Measurements from ENCODE around the gene KCNAB1. TPM values are rescaled to one million over a fixed set of nuclear protein-coding genes. Genes with fewer than 3 reads are reported as not detected.

The KCNAB1 gene
- total RNA-seq, 4 donors from 2014 or later: 0.38 to 1.5 (median 0.49) TPM

DNA sequence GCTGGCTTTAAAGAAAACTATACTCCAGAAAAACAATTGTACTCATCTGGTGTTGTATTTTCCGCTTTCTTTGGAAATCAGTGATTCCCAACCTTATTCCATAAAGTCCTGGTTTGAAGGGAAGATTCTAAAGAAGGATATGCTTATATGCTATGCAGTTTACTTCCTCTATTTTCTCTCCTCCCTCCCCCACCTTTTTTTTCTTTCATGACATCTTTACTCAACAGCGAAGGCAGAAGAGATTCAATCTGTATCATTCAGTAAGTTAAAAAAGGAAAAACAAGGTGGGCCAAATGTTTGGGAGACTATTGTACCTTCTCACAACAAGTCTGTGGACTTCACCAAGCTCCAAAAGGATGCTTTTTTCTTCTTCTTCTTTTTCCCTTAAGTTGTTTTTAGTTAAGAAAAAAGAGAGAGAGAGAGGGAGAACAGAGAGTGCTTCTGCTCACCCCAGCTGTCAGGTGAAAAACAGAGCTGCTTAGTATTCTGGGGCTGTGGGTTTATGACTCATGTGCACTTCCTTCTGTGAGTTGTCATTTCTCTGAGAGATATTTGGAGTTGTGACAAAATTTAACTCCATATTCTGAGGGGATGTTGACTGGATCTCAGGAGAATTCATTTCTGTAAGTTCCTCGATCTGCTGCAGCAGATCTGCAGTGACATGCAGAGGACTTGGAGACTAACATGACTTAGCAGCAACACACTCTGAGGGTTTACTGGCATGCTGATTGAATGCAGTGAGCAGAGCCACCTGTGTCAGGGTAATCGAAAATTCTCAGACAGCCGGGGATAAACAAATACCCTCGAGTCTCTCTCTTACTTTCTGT lies 363.8 kb downstream of the KCNAB1 start:
- TF ChIP-seq POLR2AphosphoS5 (IDR thresholded peaks at IDR 0.05) (no peak), EP300 (IDR thresholded peaks at IDR 0.05) (no peak), POLR2A (IDR thresholded peaks at IDR 0.05) (no peak)
- TF ChIP-seq, protein P1, sequence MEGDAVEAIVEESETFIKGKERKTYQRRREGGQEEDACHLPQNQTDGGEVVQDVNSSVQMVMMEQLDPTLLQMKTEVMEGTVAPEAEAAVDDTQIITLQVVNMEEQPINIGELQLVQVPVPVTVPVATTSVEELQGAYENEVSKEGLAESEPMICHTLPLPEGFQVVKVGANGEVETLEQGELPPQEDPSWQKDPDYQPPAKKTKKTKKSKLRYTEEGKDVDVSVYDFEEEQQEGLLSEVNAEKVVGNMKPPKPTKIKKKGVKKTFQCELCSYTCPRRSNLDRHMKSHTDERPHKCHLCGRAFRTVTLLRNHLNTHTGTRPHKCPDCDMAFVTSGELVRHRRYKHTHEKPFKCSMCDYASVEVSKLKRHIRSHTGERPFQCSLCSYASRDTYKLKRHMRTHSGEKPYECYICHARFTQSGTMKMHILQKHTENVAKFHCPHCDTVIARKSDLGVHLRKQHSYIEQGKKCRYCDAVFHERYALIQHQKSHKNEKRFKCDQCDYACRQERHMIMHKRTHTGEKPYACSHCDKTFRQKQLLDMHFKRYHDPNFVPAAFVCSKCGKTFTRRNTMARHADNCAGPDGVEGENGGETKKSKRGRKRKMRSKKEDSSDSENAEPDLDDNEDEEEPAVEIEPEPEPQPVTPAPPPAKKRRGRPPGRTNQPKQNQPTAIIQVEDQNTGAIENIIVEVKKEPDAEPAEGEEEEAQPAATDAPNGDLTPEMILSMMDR (IDR thresholded peaks at IDR 0.05): no peak
- H3K27me3 ChIP-seq: no peaks in the 10 kb centered on the region
- H3K36me3 ChIP-seq: no peaks in the 10 kb centered on the region
- no peak overlapping the region for H3K4me3 ChIP-seq
- peaks cover 17% of the 10 kb centered on the region for H3K4me1 ChIP-seq
- DNase-seq (ENCODE audit: low spot score in 2 of 2): no peak
- H3K9me3 ChIP-seq: no peaks in the 10 kb centered on the region
- H3K27ac ChIP-seq: peak overlapping the region; percentile 54
- WGBS: 29% methylated on average over 6 of the region's 6 CpGs

DNA sequence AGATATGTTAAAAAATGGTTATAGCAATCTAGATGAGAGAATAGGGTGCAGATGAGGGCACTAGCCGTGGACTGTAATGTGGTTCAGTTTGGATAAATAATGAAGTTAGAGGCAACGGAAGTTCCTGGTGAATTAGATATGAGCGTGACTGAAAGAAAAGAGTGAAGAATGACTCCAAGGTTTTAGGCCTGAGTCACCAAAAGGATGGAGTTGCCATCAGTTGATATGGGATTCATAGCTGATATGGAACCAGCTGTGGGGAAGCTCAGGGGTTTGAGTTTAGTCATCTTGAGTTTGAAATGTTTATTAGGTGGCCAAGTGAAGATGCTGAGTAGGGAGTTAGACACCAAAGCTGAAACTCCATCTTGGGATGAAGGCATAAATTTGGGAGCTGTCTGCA lies 368.4 kb downstream of the KCNAB1 start:
- H3K9me3 ChIP-seq: no peaks in the 10 kb centered on the region
- over 99% methylated on average over 3 of the region's 3 CpGs for WGBS
- no peaks in the 10 kb centered on the region for H3K36me3 ChIP-seq
- TF ChIP-seq POLR2AphosphoS5 (IDR thresholded peaks at IDR 0.05): no peak
- no peak for TF ChIP-seq POLR2A (IDR thresholded peaks at IDR 0.05)
- TF ChIP-seq, protein P1 (IDR thresholded peaks at IDR 0.05): no peak
- no peak for TF ChIP-seq EP300 (IDR thresholded peaks at IDR 0.05)
- DNase-seq (ENCODE audit: low spot score in 2 of 2): no peak
- H3K4me3 ChIP-seq: no peak overlapping the region
- H3K4me1 ChIP-seq: peaks cover 11% of the 10 kb centered on the region
- no peaks in the 10 kb centered on the region for H3K27me3 ChIP-seq
- H3K27ac ChIP-seq: no peak overlapping the region

DNA sequence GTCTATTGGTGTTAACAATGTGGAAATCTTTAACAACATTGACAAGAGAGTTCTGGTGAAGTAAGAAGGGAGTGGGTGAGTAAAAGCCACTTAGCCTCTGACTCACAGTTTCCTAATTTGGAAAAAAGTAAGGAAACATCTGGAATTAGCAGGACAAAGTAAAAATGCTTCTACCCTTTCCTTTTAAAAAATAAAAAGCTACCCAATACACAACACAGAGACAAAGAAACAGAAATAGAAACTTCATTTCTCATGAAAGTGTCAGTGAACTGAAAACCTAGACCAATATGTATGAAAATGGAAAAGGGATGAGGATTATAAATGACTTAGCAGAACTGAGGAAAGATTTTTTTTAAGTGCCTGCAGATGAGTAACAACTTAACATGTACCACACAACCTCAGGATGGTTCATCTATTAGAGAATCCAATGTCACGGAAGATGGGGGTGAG lies 369.1 kb downstream of the KCNAB1 start:
- DNase-seq (ENCODE audit: low spot score in 2 of 2): no peak
- 58% methylated on average over 1 of the region's 1 CpG for WGBS
- no peak overlapping the region for H3K4me3 ChIP-seq
- H3K27ac ChIP-seq: no peak overlapping the region
- no peaks in the 10 kb centered on the region for H3K9me3 ChIP-seq
- peaks cover 5% of the 10 kb centered on the region for H3K4me1 ChIP-seq
- H3K36me3 ChIP-seq: no peaks in the 10 kb centered on the region
- H3K27me3 ChIP-seq: no peaks in the 10 kb centered on the region
- no peak for TF ChIP-seq POLR2A (IDR thresholded peaks at IDR 0.05)
- TF ChIP-seq, protein P1 (IDR thresholded peaks at IDR 0.05): no peak
- TF ChIP-seq POLR2AphosphoS5 (IDR thresholded peaks at IDR 0.05): no peak
- TF ChIP-seq EP300 (IDR thresholded peaks at IDR 0.05): no peak

DNA sequence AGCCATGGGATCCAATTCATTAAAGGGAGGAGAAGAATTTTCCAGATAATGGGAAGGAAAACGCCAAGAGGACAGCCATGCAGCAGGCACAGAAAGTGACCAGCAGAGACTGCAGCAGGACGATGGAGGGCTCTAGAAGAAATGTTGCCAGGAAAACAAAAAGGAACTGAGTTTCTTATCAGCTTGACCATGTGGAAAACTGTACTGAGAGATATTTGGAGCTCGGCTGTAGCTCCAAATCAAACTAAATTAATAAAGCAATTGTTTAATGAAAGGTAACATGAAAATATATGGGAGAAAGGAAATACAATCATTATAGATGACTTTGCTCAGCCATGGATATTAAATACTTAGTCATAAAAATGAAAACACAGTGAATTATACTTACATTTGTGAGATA lies 370.8 kb downstream of the KCNAB1 start:
- Histone ChIP-seq H3K4me3 (no peak overlapping the region), H3K9me3 (no peaks in the 10 kb centered on the region), H3K4me1 (no peaks in the 10 kb centered on the region), H3K27ac (no peak overlapping the region), H3K27me3 (no peaks in the 10 kb centered on the region), H3K36me3 (no peaks in the 10 kb centered on the region)
- WGBS: 86% methylated on average over 3 of the region's 3 CpGs
- no peak for DNase-seq (ENCODE audit: low spot score in 2 of 2)
- TF ChIP-seq POLR2AphosphoS5 (IDR thresholded peaks at IDR 0.05) (no peak), EP300 (IDR thresholded peaks at IDR 0.05) (no peak), POLR2A (IDR thresholded peaks at IDR 0.05) (no peak)
- TF ChIP-seq, protein P1 (IDR thresholded peaks at IDR 0.05): no peak

DNA sequence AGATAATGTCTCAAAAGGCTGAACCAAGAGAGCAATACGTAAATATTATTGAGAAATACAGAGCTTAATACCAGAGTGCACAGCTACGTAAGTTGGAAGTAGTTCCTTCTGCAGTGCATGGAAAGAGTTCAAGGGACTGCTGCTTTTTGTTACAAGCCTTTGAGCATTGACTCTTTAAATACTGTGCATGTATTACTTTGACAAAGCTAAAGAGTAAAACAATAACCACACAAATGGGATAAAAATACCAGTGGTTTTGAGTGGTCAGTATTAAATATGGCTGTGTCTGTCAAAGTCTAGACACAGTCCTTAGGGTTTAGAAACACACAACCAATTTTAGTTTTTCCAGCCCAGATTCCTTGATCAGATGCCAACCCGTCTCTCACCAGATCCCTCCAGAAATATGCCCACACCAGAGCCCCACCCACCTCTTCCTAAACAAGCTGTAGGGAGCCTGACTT lies 372.5 kb downstream of the KCNAB1 start:
- no peak overlapping the region for H3K27ac ChIP-seq
- WGBS: 65% methylated on average over 3 of the region's 3 CpGs

More for the DNA sequence above, 372.5 kb downstream of the KCNAB1 start:
- H3K36me3 ChIP-seq: no peaks in the 10 kb centered on the region
- no peaks in the 10 kb centered on the region for H3K4me1 ChIP-seq
- no peak overlapping the region for H3K4me3 ChIP-seq
- no peak for DNase-seq (ENCODE audit: low spot score in 2 of 2)
- no peaks in the 10 kb centered on the region for H3K9me3 ChIP-seq
- TF ChIP-seq POLR2AphosphoS5 (IDR thresholded peaks at IDR 0.05): no peak
- no peak for TF ChIP-seq EP300 (IDR thresholded peaks at IDR 0.05)
- TF ChIP-seq POLR2A (IDR thresholded peaks at IDR 0.05): no peak
- TF ChIP-seq, protein P1 (IDR thresholded peaks at IDR 0.05): no peak
- H3K27me3 ChIP-seq: no peaks in the 10 kb centered on the region

All from suprapubic skin (tissue), 4 donors.